NCI-H146 treated with DMSO at 0.1 percent for 48 hours (cell line): Measurements from ENCODE around the gene TMEM237.
"Not testable (repeated sequence)": the region's sequence is repeated elsewhere in the genome, so short reads cannot be mapped to it uniquely, and the experiment has no call there.

Experiments used
- DNase-seq: peaks from one replicate; lab custom pipeline; 2025; ENCODE audit not compliant: unreplicated experiment; lab: John Stamatoyannopoulos, UW

The TMEM237 gene

GRCh38 chr2:201643216-201643890 lies at the start of gene TMEM237:
TMEM237 (minus strand) TSS chr2:201643503; CDS start chr2:201643400, 103 bp downstream.
- DNase-seq: no peak

GRCh38 chr2:201685156-201685555 lies 41.9 kb upstream of the TMEM237 start:
- no peak for DNase-seq

- DNase-seq: no peak
Observed at GRCh38 chr2:201680743-201681142, 37.4 kb upstream of the TMEM237 start.

- DNase-seq: no peak
Observed at GRCh38 chr2:201678401-201678800, 35.1 kb upstream of the TMEM237 start.

GRCh38 chr2:201675454-201675853 lies 32.2 kb upstream of the TMEM237 start:
- no peak for DNase-seq

GRCh38 chr2:201674794-201675193 lies 31.5 kb upstream of the TMEM237 start:
- no peak for DNase-seq

- DNase-seq: no peak
Observed at GRCh38 chr2:201674298-201674697, 31.0 kb upstream of the TMEM237 start.

GRCh38 chr2:201673546-201673945 lies 30.2 kb upstream of the TMEM237 start:
- DNase-seq: no peak

GRCh38 chr2:201671205-201671604 lies 27.9 kb upstream of the TMEM237 start:
- DNase-seq: not testable (repeated sequence)

- no peak for DNase-seq
Observed at GRCh38 chr2:201669865-201670264, 26.6 kb upstream of the TMEM237 start.

GRCh38 chr2:201668402-201668910 lies 25.2 kb upstream of the TMEM237 start:
- no peak for DNase-seq

GRCh38 chr2:201664334-201664733 lies 21.0 kb upstream of the TMEM237 start:
- DNase-seq: no peak

- DNase-seq: no peak
Observed at GRCh38 chr2:201661366-201661765, 18.1 kb upstream of the TMEM237 start.

- no peak for DNase-seq
Observed at GRCh38 chr2:201660293-201660895, 17.1 kb upstream of the TMEM237 start.

GRCh38 chr2:201656740-201657139 lies 13.4 kb upstream of the TMEM237 start:
- no peak for DNase-seq

- DNase-seq: no peak
Observed at GRCh38 chr2:201656102-201656501, 12.8 kb upstream of the TMEM237 start.

- no peak for DNase-seq
Observed at GRCh38 chr2:201654616-201655384, 11.5 kb upstream of the TMEM237 start.

GRCh38 chr2:201653221-201653620 lies 9.9 kb upstream of the TMEM237 start:
- DNase-seq: no peak

GRCh38 chr2:201649442-201649841 lies 6.1 kb upstream of the TMEM237 start:
- DNase-seq: no peak

GRCh38 chr2:201647431-201647830 lies 4.1 kb upstream of the TMEM237 start:
- DNase-seq: no peak

GRCh38 chr2:201644001-201644400 lies 698 bp upstream of the TMEM237 start:
- DNase-seq: no peak
